GM12873 (cell line): ENCODE measurements around the gene ATP8A1.

Experiments
- TF ChIP-seq, protein P1 (sequence below): IDR thresholded peaks from 2 replicates; pipeline ENCODE4 v1.5.1; 2012; ENCODE audit warnings: low read depth, mild to moderate bottlenecking, moderate library complexity, low read length, control low read depth; ENCODE audit not compliant: insufficient read depth; ENCODE audit errors: missing control alignments

ATP8A1 gene

GRCh38 chr4:42608551-42608950 is 48.4 kb downstream of the ATP8A1 start:
- TF ChIP-seq, protein P1, sequence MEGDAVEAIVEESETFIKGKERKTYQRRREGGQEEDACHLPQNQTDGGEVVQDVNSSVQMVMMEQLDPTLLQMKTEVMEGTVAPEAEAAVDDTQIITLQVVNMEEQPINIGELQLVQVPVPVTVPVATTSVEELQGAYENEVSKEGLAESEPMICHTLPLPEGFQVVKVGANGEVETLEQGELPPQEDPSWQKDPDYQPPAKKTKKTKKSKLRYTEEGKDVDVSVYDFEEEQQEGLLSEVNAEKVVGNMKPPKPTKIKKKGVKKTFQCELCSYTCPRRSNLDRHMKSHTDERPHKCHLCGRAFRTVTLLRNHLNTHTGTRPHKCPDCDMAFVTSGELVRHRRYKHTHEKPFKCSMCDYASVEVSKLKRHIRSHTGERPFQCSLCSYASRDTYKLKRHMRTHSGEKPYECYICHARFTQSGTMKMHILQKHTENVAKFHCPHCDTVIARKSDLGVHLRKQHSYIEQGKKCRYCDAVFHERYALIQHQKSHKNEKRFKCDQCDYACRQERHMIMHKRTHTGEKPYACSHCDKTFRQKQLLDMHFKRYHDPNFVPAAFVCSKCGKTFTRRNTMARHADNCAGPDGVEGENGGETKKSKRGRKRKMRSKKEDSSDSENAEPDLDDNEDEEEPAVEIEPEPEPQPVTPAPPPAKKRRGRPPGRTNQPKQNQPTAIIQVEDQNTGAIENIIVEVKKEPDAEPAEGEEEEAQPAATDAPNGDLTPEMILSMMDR, result no peak

GRCh38 chr4:42607011-42607726 is 49.7 kb downstream of the ATP8A1 start:
- TF ChIP-seq, protein P1, result no peak

DNA sequence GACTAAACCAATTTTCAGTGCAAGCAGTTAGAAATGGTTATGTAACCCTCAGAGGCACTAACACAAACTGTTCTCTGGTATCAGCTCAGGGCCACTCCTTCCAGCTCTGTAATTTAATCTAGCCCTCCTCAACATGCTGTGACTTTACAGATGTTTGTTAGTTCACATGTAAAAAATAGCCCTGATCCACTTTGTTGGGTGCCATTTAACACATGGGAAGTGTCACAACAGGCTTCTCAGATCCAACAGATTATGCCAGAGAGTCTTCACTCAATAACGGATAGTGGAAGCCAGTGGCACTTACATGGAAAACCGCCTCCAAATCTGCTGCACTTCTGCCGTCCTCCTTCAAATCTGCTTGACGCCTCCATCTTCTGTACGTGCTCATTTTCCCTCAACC is 51.6 kb downstream of the ATP8A1 start:
- TF ChIP-seq, protein P1, result no peak

DNA sequence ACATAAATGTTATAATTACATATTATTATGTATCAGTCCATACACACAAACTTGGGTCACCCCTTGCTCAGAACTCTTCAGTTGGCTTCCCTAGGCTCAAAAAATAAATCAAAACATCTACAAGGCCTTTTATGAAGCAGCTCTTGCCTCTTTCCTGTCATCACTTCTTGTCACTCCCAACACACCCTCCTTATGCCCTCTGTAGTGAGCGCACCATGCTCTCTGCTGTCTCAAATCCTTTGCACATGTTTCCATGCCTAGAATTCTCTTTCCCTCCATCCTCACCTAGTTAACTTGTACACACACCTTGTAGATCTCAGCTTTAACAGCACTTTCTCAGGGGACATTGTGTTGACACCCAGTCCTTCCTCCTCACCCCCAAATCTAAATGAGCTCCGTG is 53.0 kb downstream of the ATP8A1 start:
- TF ChIP-seq, protein P1, result no peak

GRCh38 chr4:42600578-42600977 is 56.3 kb downstream of the ATP8A1 start:
- TF ChIP-seq, protein P1, result no peak

GRCh38 chr4:42596918-42597317 is 60.0 kb downstream of the ATP8A1 start:
- TF ChIP-seq, protein P1, result no peak

DNA sequence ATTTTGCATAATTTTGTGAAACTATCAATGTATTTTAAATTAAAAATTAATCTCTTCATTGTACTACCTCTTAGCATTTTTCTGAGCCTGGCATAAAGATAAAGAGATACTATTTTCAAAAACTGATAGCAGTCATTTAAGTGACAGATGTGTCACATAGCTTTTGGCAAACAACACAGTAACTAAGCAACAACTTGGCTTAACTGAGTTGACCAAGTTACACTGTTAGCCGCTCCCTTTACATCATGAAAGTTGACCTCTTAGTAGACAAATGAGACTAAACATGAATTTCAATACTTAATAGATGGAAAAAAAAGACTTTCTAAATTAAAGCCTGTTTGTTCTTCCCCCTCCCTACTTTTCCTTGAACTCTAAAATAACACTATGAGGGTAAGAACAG is 62.0 kb downstream of the ATP8A1 start:
- TF ChIP-seq, protein P1, result no peak
